Measurements from ENCODE around the gene RAD51B.

Gene RAD51B

GRCh38 chr14:68679301-68679700 is 859.7 kb downstream of the RAD51B start:
- no peak overlapping the region for H3K4me3 ChIP-seq (replicated peaks; ENCODE audit: low read depth, low read length)
- no peak for DNase-seq (ENCODE audit: low read depth)
- TF ChIP-seq CTCF (IDR thresholded peaks at IDR 0.05; ENCODE audit: low read length, missing control alignments): no peak

- no peak for TF ChIP-seq CTCF (IDR thresholded peaks at IDR 0.05; ENCODE audit: low read length, missing control alignments)
- DNase-seq (ENCODE audit: low read depth): no peak
- no peak overlapping the region for H3K4me3 ChIP-seq (replicated peaks; ENCODE audit: low read depth, low read length)
Measured at GRCh38 chr14:68679746-68680467, 860.3 kb downstream of the RAD51B start.

- no peak overlapping the region for H3K4me3 ChIP-seq (replicated peaks; ENCODE audit: low read depth, low read length)
- no peak for TF ChIP-seq CTCF (IDR thresholded peaks at IDR 0.05; ENCODE audit: low read length, missing control alignments)
- DNase-seq (ENCODE audit: low read depth): peak; percentile 62
Measured at GRCh38 chr14:68680541-68681051, 861.0 kb downstream of the RAD51B start.

GRCh38 chr14:68681256-68682011 is 861.9 kb downstream of the RAD51B start:
- DNase-seq (ENCODE audit: low read depth): no peak
- no peak overlapping the region for H3K4me3 ChIP-seq (replicated peaks; ENCODE audit: low read depth, low read length)
- TF ChIP-seq CTCF (IDR thresholded peaks at IDR 0.05; ENCODE audit: low read length, missing control alignments): no peak

- no peak for TF ChIP-seq CTCF (IDR thresholded peaks at IDR 0.05; ENCODE audit: low read length, missing control alignments)
- no peak overlapping the region for H3K4me3 ChIP-seq (replicated peaks; ENCODE audit: low read depth, low read length)
- DNase-seq (ENCODE audit: low read depth): peak; percentile 99
Measured at GRCh38 chr14:68682166-68683103, 862.9 kb downstream of the RAD51B start.

- H3K4me3 ChIP-seq (replicated peaks; ENCODE audit: low read depth, low read length): no peak overlapping the region
- TF ChIP-seq CTCF (IDR thresholded peaks at IDR 0.05; ENCODE audit: low read length, missing control alignments): no peak
- no peak for DNase-seq (ENCODE audit: low read depth)
Measured at GRCh38 chr14:68683326-68683725, 863.7 kb downstream of the RAD51B start.
